Effector CD8-positive, alpha-beta T cell (primary cell): ENCODE results near the gene JMJD1C.

Experiments
- DNase-seq: peaks from one replicate; lab custom pipeline; 2025; lab: John Stamatoyannopoulos, UW

The JMJD1C gene

DNA sequence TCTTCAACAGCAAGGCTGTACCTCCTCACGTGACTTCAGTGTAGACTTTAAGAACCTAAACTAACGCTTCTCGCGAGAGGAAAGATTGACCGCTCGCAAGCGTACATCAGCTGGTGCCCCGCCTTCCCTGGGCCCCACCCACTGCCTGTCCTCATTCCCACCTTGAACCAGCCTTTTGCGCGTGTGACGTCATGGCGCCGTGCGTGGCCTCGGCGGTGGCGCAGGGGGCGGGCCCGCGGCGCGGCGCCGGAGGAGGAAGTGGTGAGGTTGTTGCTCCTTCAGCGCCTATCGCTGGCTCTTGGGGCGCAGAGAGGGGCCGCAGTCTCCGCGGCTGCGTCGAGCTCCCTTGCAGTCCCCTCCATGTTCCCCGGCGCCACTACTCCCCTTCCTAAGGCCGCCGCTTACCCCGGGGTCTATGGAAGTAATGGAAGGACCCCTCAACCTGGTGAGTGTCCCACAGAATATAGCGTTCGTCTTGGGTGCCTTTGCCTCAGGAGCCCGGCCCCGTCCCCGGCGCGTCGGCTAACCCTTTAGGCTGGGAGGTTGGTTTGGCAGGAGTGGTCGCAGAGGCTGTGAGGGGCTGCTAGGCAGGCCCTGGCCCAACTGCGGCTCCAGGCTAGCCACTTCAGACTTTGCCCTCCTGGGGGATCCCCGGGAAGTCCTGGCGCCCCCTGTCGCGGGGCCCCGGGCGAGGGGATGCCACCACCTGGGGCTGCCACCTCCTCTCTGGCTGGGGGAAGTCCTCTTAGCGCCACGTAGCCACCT lies 332.5 kb downstream of the JMJD1C start, which contains the start of gene NRBF2:
NRBF2 (plus strand) TSS at position 273 of the 765 bp plus-strand sequence; CDS start at position 416, 143 bp downstream.
- DNase-seq, result peak; percentile 93

- no peak for DNase-seq
Observed at GRCh38 chr10:63132651-63133055, 333.1 kb downstream of the JMJD1C start.

DNA sequence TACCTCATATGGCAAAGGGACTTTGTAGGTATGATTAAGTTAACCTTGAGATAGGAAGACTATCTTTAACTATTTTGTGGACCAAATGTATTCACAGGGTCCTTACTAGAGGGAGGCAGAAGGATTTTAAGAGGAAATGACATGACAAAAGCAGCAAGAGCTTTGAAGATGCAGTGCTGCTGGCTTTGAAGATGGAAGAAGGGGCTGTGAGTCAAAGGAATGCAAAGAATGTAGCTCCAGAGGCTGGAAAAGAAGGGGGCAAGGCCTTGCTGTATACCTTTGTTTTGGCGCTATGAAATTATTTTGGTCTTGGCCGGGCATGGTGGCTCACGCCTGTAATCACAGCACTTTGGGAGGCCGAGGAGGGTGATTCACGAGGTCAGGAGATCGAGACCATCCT lies 335.9 kb downstream of the JMJD1C start:
- no peak for DNase-seq

GRCh38 chr10:63128443-63128842 lies 337.3 kb downstream of the JMJD1C start:
- no peak for DNase-seq

DNA sequence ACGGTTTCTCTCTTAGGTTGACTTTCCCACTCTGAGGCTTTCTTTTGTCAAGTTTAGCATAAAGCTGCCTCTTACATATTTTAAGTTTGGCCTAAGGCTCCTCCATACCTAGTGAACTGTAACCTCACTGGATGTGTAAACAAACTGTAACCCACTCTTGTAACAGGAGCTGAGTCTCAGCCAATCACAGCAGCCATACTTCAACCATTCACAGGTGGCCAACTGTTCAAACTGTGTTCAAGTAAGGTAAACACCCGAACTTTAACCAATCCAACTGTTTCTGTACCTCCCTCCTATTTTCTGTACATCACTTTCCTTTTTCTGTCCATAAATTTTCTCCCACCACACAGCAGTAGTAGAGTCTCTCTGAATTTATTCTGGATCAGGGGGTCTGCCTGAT lies 340.3 kb downstream of the JMJD1C start:
- DNase-seq, result no peak

- no peak for DNase-seq
Observed at GRCh38 chr10:63123727-63124362, 341.9 kb downstream of the JMJD1C start.

- DNase-seq, result no peak
Observed at GRCh38 chr10:63120554-63120953, 345.2 kb downstream of the JMJD1C start.

DNA sequence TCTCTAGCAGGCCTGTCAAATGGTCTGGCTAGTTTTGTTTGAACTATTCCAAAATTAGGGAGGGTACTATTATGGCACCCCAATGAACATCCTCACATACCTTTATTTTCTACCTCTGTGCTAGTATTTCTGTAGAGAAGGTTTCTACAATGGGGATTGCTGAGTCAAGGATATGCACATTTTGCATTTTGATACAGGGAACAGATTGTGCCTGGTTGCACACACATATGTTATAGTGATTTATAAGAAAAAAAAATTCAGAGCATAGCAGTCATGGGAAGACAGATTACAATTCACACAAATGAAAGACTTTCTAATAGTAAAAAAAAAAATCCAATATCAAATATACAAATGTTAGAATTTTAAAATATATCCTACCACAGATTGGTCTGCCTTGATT lies 346.7 kb downstream of the JMJD1C start:
- no peak for DNase-seq
